Measurements from ENCODE around the gene PCDHA3.
"Not testable (repeated sequence)": the region's sequence is repeated elsewhere in the genome, so short reads cannot be mapped to it uniquely, and the experiment has no call there.

Gene PCDHA3

GRCh38 chr5:140821375-140822280 lies 20.8 kb downstream of the PCDHA3 start, which contains the start of gene PCDHA5:
TSS of gene PCDHA5 (plus strand) at chr5:140821613.
- no peak for DNase-seq (ENCODE audit: low read depth)

GRCh38 chr5:140822281-140822629 lies 21.4 kb downstream of the PCDHA3 start:
- DNase-seq (ENCODE audit: low read depth), result no peak

DNA sequence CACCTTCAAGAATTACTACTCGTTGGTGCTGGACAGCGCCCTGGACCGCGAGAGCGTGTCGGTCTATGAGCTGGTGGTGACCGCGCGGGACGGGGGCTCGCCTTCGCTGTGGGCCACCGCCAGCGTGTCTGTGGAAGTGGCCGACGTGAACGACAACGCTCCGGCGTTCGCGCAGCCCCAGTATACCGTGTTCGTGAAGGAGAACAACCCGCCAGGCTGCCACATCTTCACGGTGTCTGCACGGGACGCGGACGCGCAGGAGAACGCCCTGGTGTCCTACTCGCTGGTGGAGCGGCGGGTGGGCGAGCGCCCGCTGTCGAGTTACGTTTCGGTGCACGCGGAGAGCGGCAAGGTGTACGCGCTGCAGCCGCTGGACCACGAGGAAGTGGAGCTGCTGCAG lies 22.1 kb downstream of the PCDHA3 start:
- DNase-seq (ENCODE audit: low read depth), result not testable (repeated sequence)

DNA sequence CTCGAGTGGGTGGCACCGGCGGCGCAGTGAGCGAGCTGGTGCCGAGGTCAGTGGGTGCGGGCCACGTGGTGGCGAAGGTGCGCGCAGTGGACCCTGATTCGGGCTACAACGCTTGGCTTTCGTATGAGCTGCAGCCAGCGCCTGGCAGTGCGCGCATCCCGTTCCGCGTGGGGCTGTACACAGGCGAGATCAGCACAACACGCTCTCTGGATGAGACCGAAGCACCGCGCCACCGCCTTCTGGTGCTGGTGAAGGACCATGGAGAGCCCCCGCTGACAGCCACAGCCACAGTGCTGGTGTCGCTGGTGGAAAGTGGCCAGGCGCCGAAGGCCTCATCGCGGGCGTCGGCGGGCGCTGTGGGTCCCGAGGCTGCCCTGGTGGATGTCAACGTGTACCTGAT lies 22.6 kb downstream of the PCDHA3 start:
- no peak for DNase-seq (ENCODE audit: low read depth)

DNA sequence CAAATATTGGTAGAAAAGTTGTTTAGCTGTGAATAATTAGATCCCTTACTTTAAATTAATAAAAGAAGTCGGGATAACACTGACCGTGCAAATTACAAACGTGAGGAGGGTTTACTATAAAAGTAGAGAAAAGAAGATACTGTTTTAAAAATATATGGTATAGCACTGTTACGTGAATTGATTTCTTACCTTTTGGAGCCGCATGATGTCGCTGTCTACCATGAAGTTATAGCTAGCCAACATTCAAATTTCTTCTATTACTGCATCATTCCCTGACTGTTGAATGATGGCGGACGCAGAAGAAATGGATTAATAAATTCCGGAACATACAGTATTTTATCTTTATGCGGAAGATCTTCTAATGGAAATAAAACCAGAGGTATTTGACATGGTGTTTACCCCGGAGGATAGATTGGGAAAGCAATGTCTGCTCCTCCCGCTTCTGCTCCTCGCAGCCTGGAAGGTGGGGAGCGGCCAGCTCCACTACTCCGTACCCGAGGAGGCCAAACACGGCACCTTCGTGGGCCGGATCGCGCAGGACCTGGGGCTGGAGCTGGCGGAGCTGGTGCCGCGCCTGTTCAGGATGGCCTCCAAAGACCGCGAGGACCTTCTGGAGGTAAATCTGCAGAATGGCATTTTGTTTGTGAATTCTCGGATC lies 27.0 kb downstream of the PCDHA3 start, which contains the start of gene PCDHA6:
TSS of gene PCDHA6 (plus strand) at position 257 of the 658 bp plus-strand sequence. CDS start at position 389, 132 bp downstream.
- DNase-seq (ENCODE audit: low read depth), result no peak

GRCh38 chr5:140828362-140828737 lies 27.5 kb downstream of the PCDHA3 start:
- DNase-seq (ENCODE audit: low read depth), result no peak

- not testable (repeated sequence) for DNase-seq (ENCODE audit: low read depth)
Measured at GRCh38 chr5:140829511-140830501, 28.9 kb downstream of the PCDHA3 start.

DNA sequence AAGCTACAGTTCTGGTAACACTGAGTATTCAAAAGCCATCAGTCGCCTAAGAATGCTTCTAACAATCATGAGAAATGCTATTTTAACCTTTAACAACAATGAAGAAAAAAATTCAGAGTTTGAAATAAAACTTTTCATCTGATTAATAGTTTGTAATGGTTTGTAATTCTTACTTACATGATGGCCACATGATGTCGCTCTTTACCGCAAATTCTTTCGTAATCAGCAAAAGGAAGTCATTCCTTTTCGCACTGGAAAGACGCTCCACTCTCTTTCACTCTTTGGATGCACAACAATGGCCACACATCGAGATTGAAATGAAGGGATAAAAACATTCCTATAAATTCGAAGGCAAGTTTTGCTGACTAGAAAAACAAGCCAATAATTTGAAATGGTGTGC lies 33.1 kb downstream of the PCDHA3 start, which contains the start of gene PCDHA7:
TSS of gene PCDHA7 (plus strand) at position 277 of the 400 bp plus-strand sequence. CDS start at position 392, 115 bp downstream.
- no peak for DNase-seq (ENCODE audit: low read depth)

GRCh38 chr5:140834439-140835008 lies 33.7 kb downstream of the PCDHA3 start:
- not testable (repeated sequence) for DNase-seq (ENCODE audit: low read depth)

- DNase-seq (ENCODE audit: low read depth), result no peak
Measured at GRCh38 chr5:140835622-140836510, 35.0 kb downstream of the PCDHA3 start.

DNA sequence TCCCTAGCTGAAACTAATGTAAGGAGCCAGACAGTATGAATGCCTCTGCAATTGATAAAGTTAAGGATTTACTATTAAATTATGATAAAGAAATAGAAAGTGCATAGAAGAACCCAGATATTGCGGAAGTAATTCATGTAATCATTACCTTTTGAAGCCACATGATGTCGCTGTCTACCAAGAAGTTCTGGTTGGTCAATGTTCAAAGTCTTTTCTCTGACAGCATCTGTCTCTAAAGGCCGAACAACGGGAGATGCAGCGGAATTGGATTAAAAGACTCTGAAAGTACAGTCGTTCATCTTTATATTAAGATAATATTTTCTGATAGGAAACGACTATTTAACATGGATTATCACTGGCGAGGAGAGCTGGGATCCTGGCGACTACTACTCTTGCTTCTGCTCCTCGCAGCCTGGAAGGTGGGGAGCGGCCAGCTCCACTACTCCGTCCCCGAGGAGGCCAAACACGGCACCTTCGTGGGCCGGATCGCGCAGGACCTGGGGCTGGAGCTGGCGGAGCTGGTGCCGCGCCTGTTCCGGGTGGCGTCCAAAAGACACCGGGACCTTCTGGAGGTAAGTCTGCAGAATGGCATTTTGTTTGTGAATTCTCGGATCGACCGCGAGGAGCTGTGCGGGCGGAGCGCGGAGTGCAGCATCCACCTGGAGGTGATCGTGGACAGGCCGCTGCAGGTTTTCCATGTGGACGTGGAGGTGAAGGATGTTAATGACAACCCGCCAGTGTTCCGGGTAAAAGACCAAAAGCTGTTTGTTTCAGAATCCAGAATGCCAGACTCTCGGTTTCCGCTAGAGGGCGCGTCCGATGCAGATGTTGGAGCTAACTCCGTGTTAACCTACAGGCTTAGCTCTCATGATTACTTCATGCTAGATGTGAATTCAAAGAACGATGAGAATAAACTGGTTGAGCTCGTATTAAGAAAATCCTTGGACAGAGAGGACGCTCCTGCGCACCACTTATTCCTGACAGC lies 40.4 kb downstream of the PCDHA3 start, which contains the start of gene PCDHA8:
TSS of gene PCDHA8 (plus strand) at position 210 of the 985 bp plus-strand sequence. CDS start at position 345, 135 bp downstream.
- DNase-seq (ENCODE audit: low read depth), result no peak

DNA sequence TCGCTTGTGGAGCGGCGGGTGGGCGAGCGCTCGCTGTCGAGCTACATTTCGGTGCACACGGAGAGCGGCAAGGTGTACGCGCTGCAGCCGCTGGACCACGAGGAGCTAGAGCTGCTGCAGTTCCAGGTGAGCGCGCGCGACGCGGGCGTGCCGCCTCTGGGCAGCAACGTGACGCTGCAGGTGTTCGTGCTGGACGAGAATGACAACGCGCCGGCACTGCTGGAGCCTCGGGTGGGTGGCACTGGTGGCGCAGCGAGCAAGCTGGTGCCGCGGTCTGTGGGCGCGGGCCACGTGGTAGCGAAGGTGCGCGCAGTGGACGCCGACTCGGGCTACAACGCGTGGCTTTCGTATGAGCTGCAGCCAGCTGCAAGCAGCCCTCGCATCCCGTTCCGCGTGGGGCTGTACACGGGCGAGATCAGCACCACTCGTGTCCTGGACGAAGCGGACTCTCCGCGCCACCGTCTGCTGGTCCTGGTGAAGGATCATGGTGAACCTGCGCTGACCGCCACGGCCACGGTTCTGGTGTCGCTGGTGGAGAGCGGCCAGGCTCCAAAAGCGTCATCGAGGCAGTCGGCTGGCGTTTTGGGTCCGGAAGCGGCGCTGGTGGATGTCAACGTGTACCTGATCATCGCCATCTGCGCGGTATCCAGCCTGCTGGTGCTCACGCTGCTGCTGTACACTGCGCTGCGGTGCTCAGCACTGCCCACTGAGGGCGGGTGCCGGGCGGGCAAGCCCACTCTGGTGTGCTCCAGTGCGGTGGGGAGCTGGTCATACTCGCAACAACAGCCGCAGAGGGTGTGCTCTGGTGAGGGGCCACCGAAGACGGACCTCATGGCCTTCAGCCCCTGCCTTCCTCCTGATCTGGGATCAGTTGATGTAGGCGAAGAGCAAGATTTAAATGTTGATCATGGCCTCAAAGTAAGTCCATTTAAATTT lies 42.2 kb downstream of the PCDHA3 start:
- no peak for DNase-seq (ENCODE audit: low read depth)

DNA sequence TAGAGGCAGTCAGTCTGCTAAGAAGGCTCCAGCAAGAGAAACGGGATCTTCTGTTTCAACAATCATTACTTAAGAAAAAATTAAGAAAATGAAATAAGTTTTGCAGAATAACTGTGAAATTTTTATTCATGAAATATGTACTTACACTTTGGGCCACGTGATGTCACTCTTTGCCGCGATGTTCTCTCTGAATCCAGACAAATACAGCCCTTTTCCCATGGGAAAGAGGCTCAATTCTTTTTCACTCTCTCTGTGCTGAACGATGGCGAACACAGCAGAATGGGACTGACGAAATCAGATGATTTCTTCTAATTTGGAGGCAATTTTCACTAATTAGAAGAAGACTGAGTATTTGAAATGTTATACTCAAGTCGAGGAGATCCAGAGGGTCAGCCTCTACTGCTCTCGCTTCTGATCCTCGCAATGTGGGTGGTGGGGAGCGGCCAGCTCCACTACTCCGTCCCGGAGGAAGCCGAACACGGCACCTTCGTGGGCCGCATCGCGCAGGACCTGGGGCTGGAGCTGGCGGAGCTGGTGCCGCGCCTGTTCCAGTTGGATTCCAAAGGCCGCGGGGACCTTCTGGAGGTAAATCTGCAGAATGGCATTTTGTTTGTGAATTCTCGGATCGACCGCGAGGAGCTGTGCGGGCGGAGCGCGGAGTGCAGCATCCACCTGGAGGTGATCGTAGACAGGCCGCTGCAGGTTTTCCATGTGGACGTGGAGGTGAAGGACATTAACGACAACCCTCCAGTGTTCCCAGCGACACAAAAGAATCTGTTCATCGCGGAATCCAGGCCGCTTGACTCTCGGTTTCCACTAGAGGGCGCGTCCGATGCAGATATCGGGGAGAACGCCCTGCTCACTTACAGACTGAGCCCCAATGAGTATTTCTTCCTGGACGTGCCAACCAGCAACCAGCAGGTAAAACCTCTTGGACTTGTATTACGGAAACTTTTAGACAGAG lies 47.6 kb downstream of the PCDHA3 start, which contains the start of gene PCDHA9:
TSS of gene PCDHA9 (plus strand) at position 244 of the 964 bp plus-strand sequence. CDS start at position 358, 114 bp downstream.
- not testable (repeated sequence) for DNase-seq (ENCODE audit: low read depth)

DNA sequence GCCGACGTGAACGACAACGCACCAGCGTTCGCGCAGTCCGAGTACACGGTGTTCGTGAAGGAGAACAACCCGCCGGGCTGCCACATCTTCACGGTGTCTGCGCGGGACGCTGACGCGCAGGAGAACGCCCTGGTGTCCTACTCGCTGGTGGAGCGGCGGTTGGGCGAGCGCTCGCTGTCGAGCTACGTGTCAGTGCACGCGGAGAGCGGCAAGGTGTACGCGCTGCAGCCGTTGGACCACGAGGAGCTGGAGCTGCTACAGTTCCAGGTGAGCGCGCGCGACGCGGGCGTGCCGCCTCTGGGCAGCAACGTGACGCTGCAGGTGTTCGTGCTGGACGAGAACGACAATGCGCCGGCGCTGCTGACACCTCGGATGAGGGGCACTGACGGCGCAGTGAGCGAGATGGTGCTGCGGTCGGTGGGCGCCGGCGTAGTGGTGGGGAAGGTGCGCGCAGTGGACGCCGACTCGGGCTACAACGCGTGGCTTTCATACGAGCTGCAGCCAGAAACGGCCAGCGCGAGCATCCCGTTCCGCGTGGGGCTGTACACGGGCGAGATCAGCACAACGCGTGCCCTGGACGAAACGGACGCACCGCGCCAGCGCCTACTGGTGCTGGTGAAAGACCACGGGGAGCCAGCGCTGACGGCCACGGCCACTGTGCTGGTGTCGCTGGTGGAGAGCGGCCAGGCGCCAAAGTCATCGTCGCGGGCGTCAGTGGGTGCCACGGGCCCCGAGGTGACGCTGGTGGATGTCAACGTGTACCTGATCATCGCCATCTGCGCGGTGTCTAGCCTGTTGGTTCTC lies 49.2 kb downstream of the PCDHA3 start:
- DNase-seq (ENCODE audit: low read depth), result not testable (repeated sequence)

All from fibroblast of gingiva (primary cell).